WTC11 (cell line): ENCODE data around the gene CRK. TPM values are rescaled to one million over a fixed set of nuclear protein-coding genes. Genes with fewer than 3 reads are reported as not detected.

Experiments used
- ATAC-seq: fragments of 200-7000 bp; cut with Tn5 transposase; 2 replicates; pipeline ENCODE4 v1.10.0; 2021; ENCODE audit warnings: mild to moderate bottlenecking, moderate library complexity
- CTCF ChIA-PET: fragments of 300-600 bp; sonication (Branson Sonifier 250); formaldehyde crosslinking; loops from one replicate; lab custom pipeline; 2021; ENCODE audit warnings: antibody characterized with exemption; lab: Charles Lee
- POLR2A ChIA-PET: fragments of 350-600 bp; sonication (Branson Sonifier 250); formaldehyde crosslinking; loops from one replicate; lab custom pipeline; 2021; ENCODE audit warnings: antibody characterized with exemption; lab: Charles Lee
- DNase-seq: peaks from one replicate; pipeline ENCODE4 v3.0.0; 2021; ENCODE audit warnings: low spot score
- H3K27ac Mint-ChIP-seq: 2 replicates; pipeline ENCODE4 v1.8.0; 2021; ENCODE audit warnings: mixed read lengths
- H3K27me3 Mint-ChIP-seq: 2 replicates; pipeline ENCODE4 v1.8.0; 2021; ENCODE audit warnings: low read depth, mild to moderate bottlenecking, moderate library complexity, mixed read lengths
- H3K36me3 Mint-ChIP-seq: 2 replicates; pipeline ENCODE4 v1.8.0; 2021; ENCODE audit warnings: mixed read lengths
- H3K4me1 Mint-ChIP-seq: 2 replicates; pipeline ENCODE4 v1.8.0; 2022; ENCODE audit warnings: mixed read lengths
- H3K4me3 Mint-ChIP-seq: 2 replicates; pipeline ENCODE4 v1.8.0; 2021; ENCODE audit warnings: mild to moderate bottlenecking, moderate library complexity, mixed read lengths
- H3K9me3 Mint-ChIP-seq: 2 replicates; pipeline ENCODE4 v1.8.0; 2021; ENCODE audit warnings: mixed read lengths
- FOXJ3 ChIP-seq: sonication (generic); formaldehyde crosslinking; IDR thresholded peaks from 2 replicates; pipeline ENCODE4 v1.9.0; 2021; ENCODE audit warnings: missing genetic modification reagents, mild to moderate bottlenecking, borderline replicate concordance
- NR3C1 ChIP-seq: sonication (generic); formaldehyde crosslinking; conservative IDR thresholded peaks from 2 replicates; pipeline ENCODE4 v1.8.1; 2023; ENCODE audit warnings: low read depth, mild to moderate bottlenecking, missing genetic modification reagents
- RELA ChIP-seq: sonication (generic); formaldehyde crosslinking; IDR thresholded peaks from 2 replicates; pipeline ENCODE4 v1.8.1; 2022; ENCODE audit warnings: missing genetic modification reagents, mild to moderate bottlenecking, borderline replicate concordance
- SP1 ChIP-seq: sonication (generic); formaldehyde crosslinking; conservative IDR thresholded peaks from 2 replicates; pipeline ENCODE4 v1.8.1; 2022; ENCODE audit warnings: missing genetic modification reagents
- ZNF121 ChIP-seq: sonication (generic); formaldehyde crosslinking; IDR thresholded peaks from 2 replicates; pipeline ENCODE4 v1.8.0; 2023; ENCODE audit warnings: missing genetic modification reagents
- total RNA-seq: library from RNA; stranded (reverse); gene quantifications from 3 replicates; pipeline ENCODE4 v1.2.3, GENCODE V29; 2021
- TF ChIP-seq, protein P1 (sequence below): sonication (generic); formaldehyde crosslinking; IDR thresholded peaks from 2 replicates; pipeline ENCODE4 v1.8.0; 2022; ENCODE audit warnings: mild to moderate bottlenecking, missing genetic modification reagents
- TF ChIP-seq, protein P2 (sequence below): sonication (generic); formaldehyde crosslinking; IDR thresholded peaks from 2 replicates; pipeline ENCODE4 v1.8.1; 2022; ENCODE audit warnings: mild to moderate bottlenecking, missing genetic modification reagents, moderate library complexity, borderline replicate concordance
- TF ChIP-seq, protein P3 (sequence below): sonication (generic); formaldehyde crosslinking; IDR thresholded peaks from 2 replicates; pipeline ENCODE4 v1.8.1; 2022; ENCODE audit warnings: low read depth, missing genetic modification reagents, borderline replicate concordance
- TF ChIP-seq, protein P4 (sequence below): sonication (generic); formaldehyde crosslinking; IDR thresholded peaks from 2 replicates; pipeline ENCODE4 v1.8.1; 2023; ENCODE audit warnings: mild to moderate bottlenecking, moderate library complexity, missing genetic modification reagents
- TF ChIP-seq, protein P5 (sequence below): fragments of 250-450 bp; sonication (Bioruptor Pico); IDR thresholded peaks from 2 replicates; pipeline ENCODE4 v1.9.0; 2021; ENCODE audit warnings: mild to moderate bottlenecking
- TF ChIP-seq, protein P6 (sequence below): fragments of 200-600 bp; IDR thresholded peaks from 2 replicates; pipeline ENCODE4 v1.8.0; 2022; ENCODE audit warnings: antibody characterized with exemption
- TF ChIP-seq, protein P7 (sequence below): sonication (generic); formaldehyde crosslinking; IDR thresholded peaks from 2 replicates; pipeline ENCODE4 v1.8.1; 2022; ENCODE audit warnings: low read depth, mild to moderate bottlenecking, moderate library complexity, missing genetic modification reagents, borderline replicate concordance

CRK gene
- total RNA-seq, 1 experiment from 2014 or later: 45.2 TPM

DNA sequence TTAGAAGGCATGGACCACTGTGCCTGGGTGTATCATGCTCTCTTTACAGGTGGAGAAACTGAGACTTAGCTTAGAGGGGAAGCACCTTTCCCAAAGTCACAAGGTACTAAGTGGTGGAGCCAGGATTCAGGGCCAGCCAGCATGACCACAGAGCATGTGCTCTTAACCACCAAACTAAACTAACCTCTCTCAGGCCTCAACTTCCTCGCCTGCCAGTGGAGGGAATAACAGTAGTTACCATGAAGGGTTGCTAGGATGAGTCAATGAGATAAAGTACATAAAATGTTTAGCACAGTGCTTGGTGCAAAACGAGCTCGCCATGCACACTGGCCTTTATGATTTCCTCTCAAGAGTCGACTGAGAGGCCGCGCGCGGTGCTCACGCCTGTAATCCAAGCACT, 42.8 kb upstream of the CRK start (continued):
- TF ChIP-seq, protein P1, sequence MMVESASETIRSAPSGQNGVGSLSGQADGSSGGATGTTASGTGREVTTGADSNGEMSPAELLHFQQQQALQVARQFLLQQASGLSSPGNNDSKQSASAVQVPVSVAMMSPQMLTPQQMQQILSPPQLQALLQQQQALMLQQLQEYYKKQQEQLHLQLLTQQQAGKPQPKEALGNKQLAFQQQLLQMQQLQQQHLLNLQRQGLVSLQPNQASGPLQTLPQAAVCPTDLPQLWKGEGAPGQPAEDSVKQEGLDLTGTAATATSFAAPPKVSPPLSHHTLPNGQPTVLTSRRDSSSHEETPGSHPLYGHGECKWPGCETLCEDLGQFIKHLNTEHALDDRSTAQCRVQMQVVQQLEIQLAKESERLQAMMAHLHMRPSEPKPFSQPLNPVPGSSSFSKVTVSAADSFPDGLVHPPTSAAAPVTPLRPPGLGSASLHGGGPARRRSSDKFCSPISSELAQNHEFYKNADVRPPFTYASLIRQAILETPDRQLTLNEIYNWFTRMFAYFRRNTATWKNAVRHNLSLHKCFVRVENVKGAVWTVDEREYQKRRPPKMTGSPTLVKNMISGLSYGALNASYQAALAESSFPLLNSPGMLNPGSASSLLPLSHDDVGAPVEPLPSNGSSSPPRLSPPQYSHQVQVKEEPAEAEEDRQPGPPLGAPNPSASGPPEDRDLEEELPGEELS (CRISPR knock-in tag): no peak
- TF ChIP-seq NR3C1 (CRISPR knock-in tag) (no peak), SP1 (CRISPR knock-in tag) (no peak)

DNA sequence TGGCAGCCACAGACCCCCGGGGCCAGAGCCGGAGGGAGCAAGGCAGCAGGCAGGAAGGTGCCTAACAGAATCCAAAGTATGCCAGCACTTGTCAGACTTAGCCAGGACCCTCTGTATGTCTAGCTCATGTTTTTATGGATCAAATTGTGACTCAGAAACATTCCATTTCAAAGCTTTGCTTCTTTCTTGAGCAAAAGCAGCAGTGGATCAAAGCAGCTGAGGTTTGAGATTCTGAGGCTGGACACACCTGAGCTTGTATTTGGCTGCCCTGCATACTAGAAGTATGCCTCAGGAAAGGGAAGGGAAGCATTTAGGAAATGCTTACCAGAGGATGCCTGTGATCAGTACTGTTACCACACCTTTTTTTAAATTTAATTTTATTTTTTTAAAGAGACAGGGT, 42.2 kb upstream of the CRK start:
- ChIA-PET CTCF (interaction anchor here (0.7 to 2.4 kb wide), 4 partner anchors 14 to 133 kb away, joined by 3 to 7 read pairs (median 4); partner anchors contain the start of gene INPP5K), POLR2A (no interaction called here)

DNA sequence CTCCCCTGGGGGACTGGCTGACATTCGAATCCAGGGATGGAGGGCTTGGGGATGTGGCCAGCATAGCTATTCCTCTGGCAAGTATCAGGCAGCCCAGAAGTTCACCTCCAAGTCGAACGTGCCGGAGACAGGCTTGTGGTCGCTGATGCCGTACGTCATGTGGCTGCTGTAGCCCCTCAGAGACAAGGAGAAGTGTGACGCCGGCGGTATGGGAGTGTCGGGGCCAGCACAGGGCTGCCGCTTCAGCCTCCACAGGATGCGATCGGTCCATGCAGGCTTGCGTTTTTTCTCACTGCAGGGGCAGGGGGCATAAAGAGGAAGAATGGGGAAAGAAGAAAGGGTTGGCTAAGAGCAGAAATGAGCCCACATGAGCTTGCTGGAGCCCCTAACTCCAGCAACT, 41.8 kb upstream of the CRK start:
- Mint-ChIP-seq H3K9me3 (no peaks in the 10 kb centered on the region), H3K36me3 (no peaks in the 10 kb centered on the region), H3K27ac (no peak overlapping the region; the same call in 1 of the 2 replicates), H3K27me3 (peaks cover 3% of the 10 kb centered on the region; the same call in 1 of the 2 replicates), H3K4me3 (no peak overlapping the region), H3K4me1 (0 out of 2 replicates have a peak, but pooled peaks cover 6% of the 10 kb centered on the region)
- ChIA-PET POLR2A (no interaction called here), CTCF (interaction anchor here (0.7 to 2.4 kb wide), 4 partner anchors 13 to 133 kb away, joined by 3 to 7 read pairs (median 4); partner anchors contain the start of gene INPP5K)
- ATAC-seq (no peak), DNase-seq (no peak)
- TF ChIP-seq ZNF121: no peak

More for the DNA sequence above, 42.2 kb upstream of the CRK start:
- H3K27me3 Mint-ChIP-seq: peaks cover 3% of the 10 kb centered on the region; the same call in 1 of the 2 replicates
- H3K4me3 Mint-ChIP-seq: no peak overlapping the region
- DNase-seq: no peak
- no peaks in the 10 kb centered on the region for H3K9me3 Mint-ChIP-seq
- TF ChIP-seq, protein P2, sequence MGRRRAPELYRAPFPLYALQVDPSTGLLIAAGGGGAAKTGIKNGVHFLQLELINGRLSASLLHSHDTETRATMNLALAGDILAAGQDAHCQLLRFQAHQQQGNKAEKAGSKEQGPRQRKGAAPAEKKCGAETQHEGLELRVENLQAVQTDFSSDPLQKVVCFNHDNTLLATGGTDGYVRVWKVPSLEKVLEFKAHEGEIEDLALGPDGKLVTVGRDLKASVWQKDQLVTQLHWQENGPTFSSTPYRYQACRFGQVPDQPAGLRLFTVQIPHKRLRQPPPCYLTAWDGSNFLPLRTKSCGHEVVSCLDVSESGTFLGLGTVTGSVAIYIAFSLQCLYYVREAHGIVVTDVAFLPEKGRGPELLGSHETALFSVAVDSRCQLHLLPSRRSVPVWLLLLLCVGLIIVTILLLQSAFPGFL (CRISPR knock-in tag): no peak
- TF ChIP-seq, protein P3, sequence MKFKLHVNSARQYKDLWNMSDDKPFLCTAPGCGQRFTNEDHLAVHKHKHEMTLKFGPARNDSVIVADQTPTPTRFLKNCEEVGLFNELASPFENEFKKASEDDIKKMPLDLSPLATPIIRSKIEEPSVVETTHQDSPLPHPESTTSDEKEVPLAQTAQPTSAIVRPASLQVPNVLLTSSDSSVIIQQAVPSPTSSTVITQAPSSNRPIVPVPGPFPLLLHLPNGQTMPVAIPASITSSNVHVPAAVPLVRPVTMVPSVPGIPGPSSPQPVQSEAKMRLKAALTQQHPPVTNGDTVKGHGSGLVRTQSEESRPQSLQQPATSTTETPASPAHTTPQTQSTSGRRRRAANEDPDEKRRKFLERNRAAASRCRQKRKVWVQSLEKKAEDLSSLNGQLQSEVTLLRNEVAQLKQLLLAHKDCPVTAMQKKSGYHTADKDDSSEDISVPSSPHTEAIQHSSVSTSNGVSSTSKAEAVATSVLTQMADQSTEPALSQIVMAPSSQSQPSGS (CRISPR knock-in tag): no peak
- no peak for TF ChIP-seq FOXJ3 (CRISPR knock-in tag)
- no peak for TF ChIP-seq NR3C1 (CRISPR knock-in tag)
- H3K4me1 Mint-ChIP-seq: 0 out of 2 replicates have a peak, but pooled peaks cover 2% of the 10 kb centered on the region
- no peaks in the 10 kb centered on the region for H3K36me3 Mint-ChIP-seq
- no peak overlapping the region for H3K27ac Mint-ChIP-seq
- no peak for ATAC-seq

DNA sequence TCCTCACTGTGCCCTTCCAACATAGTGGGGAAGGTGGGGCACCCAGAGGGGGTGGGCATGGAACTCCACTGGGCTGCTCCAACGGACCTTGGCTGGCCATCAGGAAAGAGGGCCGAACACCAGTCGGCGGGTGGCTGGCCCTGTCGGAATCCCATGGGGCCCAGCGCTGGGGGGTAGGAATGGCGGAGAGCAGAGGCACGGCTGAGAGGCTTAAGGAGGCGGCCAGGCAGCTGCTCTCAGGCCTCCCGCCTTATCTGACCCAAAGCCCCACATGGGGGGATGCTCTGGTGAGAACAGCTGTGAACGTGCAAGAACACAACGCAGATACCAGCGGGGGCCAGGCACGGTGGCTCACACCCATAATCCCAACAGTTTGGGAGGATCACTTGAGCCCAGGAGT, 40.8 kb upstream of the CRK start:
- ATAC-seq (no peak), DNase-seq (no peak)
- Mint-ChIP-seq H3K4me1 (0 out of 2 replicates have a peak, but pooled peaks cover 8% of the 10 kb centered on the region), H3K27me3 (peaks cover 3% of the 10 kb centered on the region; the same call in 1 of the 2 replicates), H3K9me3 (no peaks in the 10 kb centered on the region), H3K4me3 (no peak overlapping the region), H3K36me3 (no peaks in the 10 kb centered on the region), H3K27ac (no peak overlapping the region)
- ChIA-PET CTCF (interaction anchor here (0.6 to 1.9 kb wide), 2 partner anchors 73 to 132 kb away, joined by 3 to 4 read pairs; no protein-coding TSS in a partner anchor), POLR2A (no interaction called here)
- TF ChIP-seq, protein P4, sequence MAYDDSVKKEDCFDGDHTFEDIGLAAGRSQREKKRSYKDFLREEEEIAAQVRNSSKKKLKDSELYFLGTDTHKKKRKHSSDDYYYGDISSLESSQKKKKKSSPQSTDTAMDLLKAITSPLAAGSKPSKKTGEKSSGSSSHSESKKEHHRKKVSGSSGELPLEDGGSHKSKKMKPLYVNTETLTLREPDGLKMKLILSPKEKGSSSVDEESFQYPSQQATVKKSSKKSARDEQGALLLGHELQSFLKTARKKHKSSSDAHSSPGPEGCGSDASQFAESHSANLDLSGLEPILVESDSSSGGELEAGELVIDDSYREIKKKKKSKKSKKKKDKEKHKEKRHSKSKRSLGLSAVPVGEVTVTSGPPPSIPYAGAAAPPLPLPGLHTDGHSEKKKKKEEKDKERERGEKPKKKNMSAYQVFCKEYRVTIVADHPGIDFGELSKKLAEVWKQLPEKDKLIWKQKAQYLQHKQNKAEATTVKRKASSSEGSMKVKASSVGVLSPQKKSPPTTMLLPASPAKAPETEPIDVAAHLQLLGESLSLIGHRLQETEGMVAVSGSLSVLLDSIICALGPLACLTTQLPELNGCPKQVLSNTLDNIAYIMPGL: no peak
- TF ChIP-seq, protein P5, sequence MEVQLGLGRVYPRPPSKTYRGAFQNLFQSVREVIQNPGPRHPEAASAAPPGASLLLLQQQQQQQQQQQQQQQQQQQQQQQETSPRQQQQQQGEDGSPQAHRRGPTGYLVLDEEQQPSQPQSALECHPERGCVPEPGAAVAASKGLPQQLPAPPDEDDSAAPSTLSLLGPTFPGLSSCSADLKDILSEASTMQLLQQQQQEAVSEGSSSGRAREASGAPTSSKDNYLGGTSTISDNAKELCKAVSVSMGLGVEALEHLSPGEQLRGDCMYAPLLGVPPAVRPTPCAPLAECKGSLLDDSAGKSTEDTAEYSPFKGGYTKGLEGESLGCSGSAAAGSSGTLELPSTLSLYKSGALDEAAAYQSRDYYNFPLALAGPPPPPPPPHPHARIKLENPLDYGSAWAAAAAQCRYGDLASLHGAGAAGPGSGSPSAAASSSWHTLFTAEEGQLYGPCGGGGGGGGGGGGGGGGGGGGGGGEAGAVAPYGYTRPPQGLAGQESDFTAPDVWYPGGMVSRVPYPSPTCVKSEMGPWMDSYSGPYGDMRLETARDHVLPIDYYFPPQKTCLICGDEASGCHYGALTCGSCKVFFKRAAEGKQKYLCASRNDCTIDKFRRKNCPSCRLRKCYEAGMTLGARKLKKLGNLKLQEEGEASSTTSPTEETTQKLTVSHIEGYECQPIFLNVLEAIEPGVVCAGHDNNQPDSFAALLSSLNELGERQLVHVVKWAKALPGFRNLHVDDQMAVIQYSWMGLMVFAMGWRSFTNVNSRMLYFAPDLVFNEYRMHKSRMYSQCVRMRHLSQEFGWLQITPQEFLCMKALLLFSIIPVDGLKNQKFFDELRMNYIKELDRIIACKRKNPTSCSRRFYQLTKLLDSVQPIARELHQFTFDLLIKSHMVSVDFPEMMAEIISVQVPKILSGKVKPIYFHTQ (CRISPR knock-in tag): no peak
- TF ChIP-seq, protein P6, sequence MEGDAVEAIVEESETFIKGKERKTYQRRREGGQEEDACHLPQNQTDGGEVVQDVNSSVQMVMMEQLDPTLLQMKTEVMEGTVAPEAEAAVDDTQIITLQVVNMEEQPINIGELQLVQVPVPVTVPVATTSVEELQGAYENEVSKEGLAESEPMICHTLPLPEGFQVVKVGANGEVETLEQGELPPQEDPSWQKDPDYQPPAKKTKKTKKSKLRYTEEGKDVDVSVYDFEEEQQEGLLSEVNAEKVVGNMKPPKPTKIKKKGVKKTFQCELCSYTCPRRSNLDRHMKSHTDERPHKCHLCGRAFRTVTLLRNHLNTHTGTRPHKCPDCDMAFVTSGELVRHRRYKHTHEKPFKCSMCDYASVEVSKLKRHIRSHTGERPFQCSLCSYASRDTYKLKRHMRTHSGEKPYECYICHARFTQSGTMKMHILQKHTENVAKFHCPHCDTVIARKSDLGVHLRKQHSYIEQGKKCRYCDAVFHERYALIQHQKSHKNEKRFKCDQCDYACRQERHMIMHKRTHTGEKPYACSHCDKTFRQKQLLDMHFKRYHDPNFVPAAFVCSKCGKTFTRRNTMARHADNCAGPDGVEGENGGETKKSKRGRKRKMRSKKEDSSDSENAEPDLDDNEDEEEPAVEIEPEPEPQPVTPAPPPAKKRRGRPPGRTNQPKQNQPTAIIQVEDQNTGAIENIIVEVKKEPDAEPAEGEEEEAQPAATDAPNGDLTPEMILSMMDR: no peak
- no peak for TF ChIP-seq RELA (CRISPR knock-in tag)
- TF ChIP-seq, protein P7, sequence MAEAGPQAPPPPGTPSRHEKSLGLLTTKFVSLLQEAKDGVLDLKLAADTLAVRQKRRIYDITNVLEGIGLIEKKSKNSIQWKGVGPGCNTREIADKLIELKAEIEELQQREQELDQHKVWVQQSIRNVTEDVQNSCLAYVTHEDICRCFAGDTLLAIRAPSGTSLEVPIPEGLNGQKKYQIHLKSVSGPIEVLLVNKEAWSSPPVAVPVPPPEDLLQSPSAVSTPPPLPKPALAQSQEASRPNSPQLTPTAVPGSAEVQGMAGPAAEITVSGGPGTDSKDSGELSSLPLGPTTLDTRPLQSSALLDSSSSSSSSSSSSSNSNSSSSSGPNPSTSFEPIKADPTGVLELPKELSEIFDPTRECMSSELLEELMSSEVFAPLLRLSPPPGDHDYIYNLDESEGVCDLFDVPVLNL: no peak
